C4-2B (cell line): ENCODE results near the gene PTPRM.

ENCODE experiments used
- H3K27ac ChIP-seq: fragments of 450-650 bp; 2 replicates; pipeline ENCODE4 v1.5.1; 2017
- CTCF ChIP-seq: fragments of 450-650 bp; conservative IDR thresholded peaks from 2 replicates; pipeline ENCODE4 v1.5.1; 2017; ENCODE audit warnings: mild to moderate bottlenecking
- ZFX ChIP-seq: fragments of 450-650 bp; IDR thresholded peaks from 2 replicates; pipeline ENCODE4 v1.6.1; 2017

PTPRM gene

GRCh38 chr18:8190980-8191379 is 623.9 kb downstream of the PTPRM start:
- no peak for TF ChIP-seq ZFX
- TF ChIP-seq CTCF = no peak
- H3K27ac ChIP-seq = no peak overlapping the region

GRCh38 chr18:8194431-8194830 is 627.3 kb downstream of the PTPRM start:
- no peak for TF ChIP-seq CTCF
- H3K27ac ChIP-seq = no peak overlapping the region

DNA sequence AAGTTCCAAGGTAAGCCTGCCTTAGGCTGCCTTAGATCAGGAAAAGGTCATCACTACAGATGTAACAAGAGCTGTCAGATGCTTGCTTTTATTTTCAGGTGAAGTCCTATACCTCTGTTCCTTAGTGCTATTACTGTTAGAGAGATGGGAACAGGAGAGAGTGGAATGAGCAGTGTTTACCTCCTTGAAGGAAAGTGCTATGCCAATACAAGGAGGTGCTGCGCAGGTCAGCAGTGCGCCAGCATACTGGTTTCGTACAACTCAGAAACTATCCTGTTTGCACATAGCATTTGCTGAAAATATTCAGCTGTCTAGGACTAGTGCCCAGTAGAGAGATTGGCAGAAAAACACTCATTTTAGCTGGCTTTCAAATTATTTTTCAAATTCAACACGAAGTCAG is 629.1 kb downstream of the PTPRM start:
- no peak overlapping the region for H3K27ac ChIP-seq
- TF ChIP-seq ZFX (no peak), CTCF (no peak)

- no peak overlapping the region for H3K27ac ChIP-seq
- TF ChIP-seq ZFX (no peak), CTCF (no peak)
These were observed 630.4 kb downstream of the PTPRM start for GRCh38 chr18:8197499-8197898.

DNA sequence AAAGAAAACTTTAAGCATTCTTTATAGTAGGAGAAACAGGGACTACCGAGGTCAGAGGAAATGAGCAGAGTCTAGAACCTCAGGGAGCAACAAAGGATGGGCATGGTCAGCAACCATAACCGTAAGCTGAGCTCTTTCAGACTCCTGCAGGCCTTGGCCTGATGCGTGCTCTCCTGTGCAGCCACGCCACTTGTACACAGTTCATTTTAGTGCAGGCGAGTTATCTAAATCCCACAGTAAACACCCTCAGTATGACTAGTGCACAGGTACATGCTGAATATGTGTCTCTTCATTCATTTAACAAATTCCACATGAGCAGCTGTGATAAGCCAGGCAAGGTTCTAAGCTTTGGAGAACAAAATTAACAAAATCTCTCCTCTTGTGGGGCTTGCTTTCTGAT is 640.9 kb downstream of the PTPRM start:
- TF ChIP-seq CTCF (no peak), ZFX (no peak)
- H3K27ac ChIP-seq = no peak overlapping the region

DNA sequence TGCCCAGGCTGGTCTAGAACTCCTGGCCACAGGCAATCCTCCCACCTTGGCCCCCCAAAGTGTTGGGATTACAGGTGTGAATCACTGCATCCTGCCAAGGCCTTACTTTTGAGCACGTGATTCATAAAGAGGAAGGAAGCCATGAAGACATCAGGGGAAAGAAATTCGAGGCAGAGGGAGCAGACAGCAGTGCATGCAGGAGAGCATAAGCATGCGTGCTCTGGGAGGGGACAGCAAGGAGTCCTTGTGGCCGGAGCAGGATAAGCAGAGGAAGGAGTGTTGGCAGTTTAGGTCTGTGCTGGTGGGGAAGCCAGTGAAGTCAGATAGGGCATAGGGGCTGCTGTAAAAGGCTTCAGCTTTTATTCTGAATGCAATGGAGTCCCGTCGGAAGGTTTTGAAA is 641.6 kb downstream of the PTPRM start:
- H3K27ac ChIP-seq = no peak overlapping the region
- TF ChIP-seq CTCF (no peak), ZFX (no peak)

DNA sequence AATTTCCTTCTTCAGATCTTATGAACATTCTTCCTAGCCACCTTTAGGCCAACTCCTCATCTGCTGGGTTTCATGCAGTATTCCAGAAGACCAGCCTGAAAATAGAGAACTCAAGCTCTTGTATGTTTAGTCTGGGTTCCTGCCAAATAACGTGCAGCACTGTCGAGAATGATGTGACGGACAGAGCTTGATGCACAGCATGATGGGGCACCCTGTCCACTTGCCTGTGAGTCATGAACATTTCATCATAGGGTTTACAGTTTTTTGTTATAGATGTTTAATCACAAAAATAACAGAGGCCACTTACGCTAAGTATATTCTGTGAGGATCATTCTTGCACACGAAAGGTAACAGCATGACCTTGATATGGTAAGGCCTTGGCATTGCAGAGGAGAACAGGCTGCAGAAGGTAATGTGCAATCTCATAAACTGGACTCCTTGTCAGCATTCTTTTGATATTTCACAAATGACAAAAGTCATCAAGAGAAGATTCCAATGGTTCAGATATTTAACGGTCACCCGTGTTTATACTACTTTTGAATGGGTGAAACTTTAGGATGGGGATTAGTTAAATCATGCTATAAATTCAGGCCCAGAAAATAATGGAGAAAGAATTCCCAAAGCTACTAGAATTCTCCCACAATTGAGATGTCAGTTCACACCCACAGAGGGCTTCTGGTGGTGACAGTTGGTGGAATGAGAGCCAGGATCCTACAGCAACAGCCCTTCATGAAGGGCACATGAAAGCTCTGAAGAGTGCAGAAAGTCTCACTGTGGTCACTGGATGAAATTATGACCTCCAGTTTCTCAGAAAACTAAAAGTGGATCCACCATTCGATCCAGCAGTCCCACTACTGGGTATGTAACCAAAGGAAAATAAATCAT is 646.0 kb downstream of the PTPRM start:
- no peak overlapping the region for H3K27ac ChIP-seq
- TF ChIP-seq CTCF = no peak
